IPS-NIHi7 (cell line): ENCODE results near the gene SCAPER.

Experiments
- DNase-seq: peaks from one replicate; pipeline ENCODE4 v3.0.0; 2012; ENCODE audit warnings: mixed read lengths; ENCODE audit errors: extremely low spot score

Gene SCAPER

GRCh38 chr15:76339305-76340197 lies 565.6 kb downstream of the SCAPER start:
- DNase-seq = no peak

- DNase-seq = no peak
Observed at GRCh38 chr15:76338486-76339304, 566.4 kb downstream of the SCAPER start.

GRCh38 chr15:76337696-76338485 lies 567.2 kb downstream of the SCAPER start:
- no peak for DNase-seq

GRCh38 chr15:76337059-76337695 lies 568.0 kb downstream of the SCAPER start:
- DNase-seq = no peak

DNA sequence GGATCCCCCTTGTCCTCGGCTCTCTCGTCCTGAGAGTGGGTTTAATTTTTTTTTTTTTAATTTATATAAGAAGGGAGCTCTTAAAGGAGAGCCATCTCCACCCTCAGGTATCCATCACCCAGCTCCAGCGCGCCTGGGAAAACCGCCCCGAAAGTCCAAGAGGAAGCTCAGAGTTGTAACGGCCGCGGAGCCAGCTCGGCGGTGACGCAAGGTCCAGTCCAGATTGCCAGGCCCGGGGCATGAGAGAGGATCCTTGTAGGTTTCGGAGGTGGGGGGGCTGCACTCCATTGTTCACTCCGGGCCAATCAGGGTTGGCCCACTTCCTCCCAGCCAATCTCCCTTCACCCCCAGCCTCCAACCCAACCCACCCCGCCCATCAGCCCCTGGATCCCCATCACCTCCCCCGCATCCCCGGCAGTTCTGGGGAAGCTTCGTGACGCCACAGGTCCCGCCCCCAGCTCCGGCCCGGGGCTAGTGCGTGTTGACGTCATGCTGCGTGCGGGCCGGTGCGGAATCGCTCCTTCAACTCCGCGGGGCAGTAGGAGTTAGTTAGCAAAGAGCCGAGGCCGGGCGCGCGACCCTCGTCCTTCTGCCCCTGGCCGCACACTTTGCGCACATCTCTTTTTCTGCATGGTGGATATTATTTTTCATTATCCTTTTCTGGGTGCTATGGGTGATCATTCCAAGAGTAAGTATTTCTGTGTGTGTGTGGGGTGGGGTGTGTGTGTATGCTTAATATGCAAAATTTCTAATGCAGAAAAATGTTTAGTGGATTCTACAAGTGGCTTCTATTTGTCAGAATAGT lies 568.7 kb downstream of the SCAPER start, which contains the start of gene ISL2:
Gene ISL2, plus strand, starts transcription at position 520 of the 805 bp plus-strand sequence. Its CDS starts 111 bp downstream, at position 631.
- DNase-seq = peak; percentile 88

- peak; percentile 35 for DNase-seq
Observed at GRCh38 chr15:76335307-76336253, 569.6 kb downstream of the SCAPER start.

DNA sequence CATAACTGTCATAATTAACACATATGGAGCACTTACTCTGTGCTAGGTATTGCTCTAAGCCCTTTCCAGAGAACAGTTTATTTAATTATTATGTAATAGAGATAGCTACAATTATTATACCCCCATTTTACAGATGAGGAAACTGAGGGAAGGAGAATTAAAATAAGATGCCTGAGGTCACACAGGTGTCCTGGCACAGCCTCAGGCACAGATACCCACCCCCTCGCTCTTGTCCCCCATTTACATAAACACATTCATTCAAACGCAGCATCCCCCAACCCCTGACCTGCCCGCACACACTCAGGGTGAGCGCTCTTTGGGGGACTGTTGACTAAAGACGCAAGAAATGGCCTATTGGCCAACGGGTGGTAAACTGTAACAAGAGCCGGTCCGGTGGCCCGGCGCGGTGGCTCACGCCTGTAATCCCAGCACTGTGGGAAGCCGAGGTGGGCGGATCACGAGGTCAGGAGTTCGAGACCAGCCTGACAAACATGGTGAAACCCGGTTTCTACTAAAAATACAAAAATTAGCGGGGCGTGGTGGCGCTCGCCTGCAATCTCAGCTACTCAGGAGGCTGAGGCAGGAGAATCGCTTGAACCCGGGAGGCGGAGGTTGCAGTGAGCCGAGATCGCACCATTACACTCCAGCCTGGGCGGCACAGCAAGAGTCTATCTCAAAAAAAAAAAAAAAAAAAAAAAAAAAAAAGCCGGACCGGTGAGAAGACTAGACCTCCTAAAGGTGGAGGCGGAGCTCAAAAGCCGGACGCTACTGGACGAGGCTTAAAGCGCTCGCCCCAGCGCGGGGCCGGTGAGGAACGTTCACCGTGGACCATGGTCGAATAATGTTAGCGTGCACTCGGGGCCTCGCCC lies 570.5 kb downstream of the SCAPER start:
- DNase-seq = no peak

GRCh38 chr15:76333720-76334437 lies 571.3 kb downstream of the SCAPER start:
- DNase-seq = peak; percentile 66

DNA sequence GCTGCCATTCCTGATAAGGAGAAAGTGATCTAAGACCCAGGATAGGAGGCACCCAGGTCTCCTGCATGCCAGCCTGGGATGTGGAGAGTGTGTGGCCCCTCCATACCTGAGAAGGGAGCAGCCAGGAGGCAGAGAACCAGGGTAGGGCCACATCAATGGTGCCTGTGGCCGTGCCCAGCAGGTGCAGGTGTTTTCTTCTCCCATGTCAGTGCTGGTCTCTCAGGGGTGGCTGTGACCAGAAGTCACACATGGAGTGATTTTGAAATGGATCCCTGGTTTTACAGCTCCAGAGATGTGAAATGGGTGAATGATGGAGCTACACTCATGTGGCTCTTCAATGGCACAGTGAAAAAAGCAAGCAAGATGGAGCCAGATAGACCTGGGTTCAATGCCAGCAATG lies 571.8 kb downstream of the SCAPER start:
- no peak for DNase-seq

DNA sequence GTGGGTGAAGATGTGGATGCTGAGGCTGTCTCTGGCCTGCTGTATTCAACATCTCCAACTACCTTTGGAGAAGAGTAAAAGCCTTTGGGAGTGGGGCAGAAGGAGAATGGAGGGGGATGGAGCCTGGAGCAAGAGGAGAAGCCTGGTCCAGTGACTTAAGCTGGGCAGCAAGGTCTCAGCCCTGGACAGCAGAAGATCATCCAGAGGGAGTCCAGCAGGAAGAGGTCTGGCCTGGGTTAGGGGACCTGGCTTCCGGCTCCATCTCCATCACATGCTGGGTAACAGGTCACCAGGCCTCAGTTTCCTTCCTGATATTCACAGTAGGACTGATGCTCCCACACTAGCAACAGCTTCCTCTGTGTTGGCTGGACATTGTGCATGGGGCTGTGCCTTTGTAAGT lies 572.3 kb downstream of the SCAPER start:
- DNase-seq = no peak

GRCh38 chr15:76330080-76330680 lies 575.0 kb downstream of the SCAPER start:
- peak; percentile 82 for DNase-seq

- DNase-seq = no peak
Observed at GRCh38 chr15:76328958-76329357, 576.2 kb downstream of the SCAPER start.

GRCh38 chr15:76328106-76328696 lies 576.9 kb downstream of the SCAPER start:
- no peak for DNase-seq

DNA sequence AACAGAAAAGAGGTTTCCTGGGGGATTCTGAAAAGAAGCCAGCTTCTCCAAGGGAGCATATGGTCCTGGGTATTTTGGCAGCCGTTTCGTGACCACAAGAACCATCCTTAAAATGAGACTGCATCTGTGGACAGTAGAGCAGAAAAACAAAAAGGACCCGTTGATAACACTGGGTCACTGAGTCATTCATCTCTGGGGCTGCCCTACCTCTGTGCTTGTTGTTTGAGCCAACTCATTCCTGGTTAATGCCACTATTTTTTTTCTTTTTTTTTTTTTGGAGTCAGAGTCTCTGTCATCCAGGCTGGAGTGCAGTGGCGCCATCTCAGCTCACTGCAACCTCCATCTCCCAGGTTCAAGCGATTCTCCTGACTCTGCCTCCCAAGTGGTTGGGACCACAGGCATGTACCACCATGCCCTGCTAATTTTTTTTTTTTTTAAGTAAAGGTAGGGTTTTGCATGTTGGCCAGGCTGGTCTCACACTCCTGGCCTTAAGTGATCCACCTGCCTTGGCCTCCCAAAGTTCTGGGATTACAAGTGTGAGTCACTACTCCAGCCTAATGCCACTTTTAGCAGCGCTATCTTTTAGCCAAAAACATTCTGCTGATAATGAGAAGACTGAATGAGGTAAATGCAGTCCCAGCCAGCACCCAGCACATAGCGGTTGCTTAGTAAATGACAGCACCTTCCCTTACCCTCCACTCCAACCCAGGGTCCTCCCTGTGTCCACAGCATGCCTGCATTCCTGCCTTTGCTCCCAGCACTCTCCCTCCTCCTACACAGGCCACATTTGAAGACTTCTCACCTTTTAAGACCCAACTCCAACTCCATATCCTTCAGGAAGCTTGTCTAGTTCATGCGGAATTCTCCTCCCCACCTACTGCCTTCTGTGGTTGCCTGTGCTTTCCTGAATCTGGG lies 577.7 kb downstream of the SCAPER start:
- DNase-seq = no peak

GRCh38 chr15:76325704-76326103 lies 579.4 kb downstream of the SCAPER start:
- DNase-seq = no peak

DNA sequence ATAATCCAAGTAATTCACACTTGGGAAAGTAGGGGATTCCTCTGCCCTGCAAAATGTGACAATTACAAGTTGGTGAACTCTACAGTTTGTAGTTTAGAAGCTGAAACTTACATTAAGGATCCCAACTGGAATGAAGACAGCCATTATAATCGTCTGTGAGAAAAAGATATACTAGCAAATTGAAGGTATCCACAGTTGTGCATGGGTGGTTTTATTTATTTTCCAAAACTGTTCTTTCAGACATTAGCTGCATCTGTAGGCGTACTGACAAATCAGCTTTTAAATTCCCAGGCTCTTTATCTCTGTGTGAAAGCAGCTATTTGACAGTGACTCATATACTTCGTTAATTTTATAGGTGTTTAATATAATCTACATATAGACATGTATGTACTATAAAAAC lies 581.1 kb downstream of the SCAPER start:
- DNase-seq = no peak
